SU-DHL-6 (cell line): ENCODE results near the gene RMP24.

Experiments
- H2AFZ ChIP-seq: fragments of 200-600 bp; sonication (generic); 2 replicates; pipeline ENCODE4 v1.6.1; 2014; ENCODE audit warnings: low read depth, mild to moderate bottlenecking, moderate library complexity, mixed read lengths, antibody characterized with exemption, low read length; ENCODE audit not compliant: severe bottlenecking
- H3F3A ChIP-seq: fragments of 200-600 bp; shearing (Covaris generic); 2 replicates; pipeline ENCODE4 v1.6.0; 2016; ENCODE audit warnings: antibody characterized with exemption, mild to moderate bottlenecking; ENCODE audit not compliant: insufficient read depth
- H3K27ac ChIP-seq: fragments of 200-600 bp; sonication (generic); 2 replicates; pipeline ENCODE4 v1.5.1; 2016; ENCODE audit warnings: low read depth, mild to moderate bottlenecking, low read length, moderate library complexity, mixed read lengths
- H3K27me3 ChIP-seq: fragments of 200-600 bp; sonication (generic), shearing (Covaris generic); 2 replicates; pipeline ENCODE4 v1.6.0; 2014; ENCODE audit warnings: mild to moderate bottlenecking, low read length
- H3K36me3 ChIP-seq: fragments of 200-600 bp; sonication (generic); 2 replicates; pipeline ENCODE4 v1.6.1; 2014; ENCODE audit warnings: mild to moderate bottlenecking, low read length, mixed read lengths
- H3K4me2 ChIP-seq: fragments of 300-600, 200-600 bp; shearing (Covaris generic), sonication (generic); 2 replicates; pipeline ENCODE4 v1.6.0; 2014; ENCODE audit warnings: low read length, low read depth, mild to moderate bottlenecking; ENCODE audit not compliant: poor library complexity, severe bottlenecking
- H3K4me3 ChIP-seq: fragments of 200-600 bp; sonication (generic); 2 replicates; pipeline ENCODE4 v1.5.1; 2014; ENCODE audit warnings: antibody characterized with exemption, low read length, mild to moderate bottlenecking, mixed read lengths; ENCODE audit not compliant: insufficient read depth, poor library complexity, severe bottlenecking
- H3K79me2 ChIP-seq: fragments of 200-600 bp; sonication (generic); 2 replicates; pipeline ENCODE4 v1.6.1; 2014; ENCODE audit warnings: mild to moderate bottlenecking, low read length, moderate library complexity; ENCODE audit not compliant: insufficient read depth
- H3K9ac ChIP-seq: fragments of 200-600 bp; sonication (generic); 2 replicates; pipeline ENCODE4 v1.7.0; 2014; ENCODE audit warnings: mild to moderate bottlenecking, low read length
- H3K9me2 ChIP-seq: fragments of 200-600 bp; sonication (generic); replicated peaks from 2 replicates; pipeline ENCODE4 v1.6.1; 2014; ENCODE audit warnings: low read length; ENCODE audit not compliant: insufficient read depth
- H3K9me3 ChIP-seq: fragments of 200-600 bp; sonication (generic); 2 replicates; pipeline ENCODE4 v1.6.1; 2014; ENCODE audit warnings: low read length, mixed read lengths; ENCODE audit not compliant: insufficient read depth
- H4K20me1 ChIP-seq: fragments of 200-600 bp; sonication (generic); 2 replicates; pipeline ENCODE4 v1.6.1; 2014; ENCODE audit warnings: low read depth, mild to moderate bottlenecking, antibody characterized with exemption, low read length, moderate library complexity, mixed read lengths
- CTCF ChIP-seq: fragments of 200-600 bp; sonication (generic); IDR thresholded peaks from one replicate; pipeline ENCODE4 v1.5.1; 2017; ENCODE audit warnings: antibody characterized with exemption, mild to moderate bottlenecking, low read length, moderate library complexity; ENCODE audit not compliant: insufficient read depth, poor library complexity, severe bottlenecking
- EZH2phosphoT487 ChIP-seq: fragments of 200-600 bp; sonication (generic), shearing (Covaris generic); conservative IDR thresholded peaks from 2 replicates; pipeline ENCODE4 v1.6.1; 2018; ENCODE audit warnings: mild to moderate bottlenecking, antibody characterized with exemption, low read length, moderate library complexity, mixed read lengths

RMP24 gene

GRCh38 chr18:35927430-35927829, 45.0 kb upstream of the RMP24 start:
- Histone ChIP-seq H3K36me3 (no peaks in the 10 kb centered on the region; the same call in 1 of the 2 replicates), H3K27ac (no peak overlapping the region), H4K20me1 (no peaks in the 10 kb centered on the region), H3K9ac (no peak overlapping the region), H3K27me3 (no peaks in the 10 kb centered on the region), H3K9me3 (no peaks in the 10 kb centered on the region), H3K4me3 (no peak overlapping the region), H3K79me2 (no peaks in the 10 kb centered on the region), H3K4me2 (no peak overlapping the region), H2AFZ (no peak overlapping the region), H3K9me2 (no peaks in the 10 kb centered on the region), H3F3A (no peaks in the 10 kb centered on the region)
- no peak for TF ChIP-seq CTCF
- no peak for TF ChIP-seq EZH2phosphoT487

- no peak overlapping the region for H3K4me3 ChIP-seq
- H3K9me3 ChIP-seq = no peaks in the 10 kb centered on the region
- H3K27ac ChIP-seq = no peak overlapping the region
- H3F3A ChIP-seq = no peaks in the 10 kb centered on the region
- H3K27me3 ChIP-seq = no peaks in the 10 kb centered on the region
- H3K4me2 ChIP-seq = no peak overlapping the region
- H4K20me1 ChIP-seq = no peaks in the 10 kb centered on the region
- H3K36me3 ChIP-seq = no peaks in the 10 kb centered on the region; the same call in 1 of the 2 replicates
- H3K79me2 ChIP-seq = no peaks in the 10 kb centered on the region
- no peaks in the 10 kb centered on the region for H3K9me2 ChIP-seq
- TF ChIP-seq CTCF = no peak
- TF ChIP-seq EZH2phosphoT487 = no peak
- H3K9ac ChIP-seq = no peak overlapping the region
- H2AFZ ChIP-seq = no peak overlapping the region
Observed at GRCh38 chr18:35933982-35934381, 38.5 kb upstream of the RMP24 start.

- H4K20me1 ChIP-seq = no peaks in the 10 kb centered on the region
- no peak for TF ChIP-seq CTCF
- no peak for TF ChIP-seq EZH2phosphoT487
- H3K4me3 ChIP-seq = no peak overlapping the region
Observed at GRCh38 chr18:35934891-35935290, 37.6 kb upstream of the RMP24 start.

GRCh38 chr18:35935805-35936204, 36.7 kb upstream of the RMP24 start:
- H3K4me3 ChIP-seq = no peak overlapping the region
- no peaks in the 10 kb centered on the region for H3K36me3 ChIP-seq
- no peak overlapping the region for H3K27ac ChIP-seq
- TF ChIP-seq EZH2phosphoT487 (no peak), CTCF (no peak)
- no peaks in the 10 kb centered on the region for H3K9me3 ChIP-seq
- no peak overlapping the region for H3K9ac ChIP-seq
- H3F3A ChIP-seq = no peaks in the 10 kb centered on the region
- H3K27me3 ChIP-seq = no peaks in the 10 kb centered on the region
- no peak overlapping the region for H3K4me2 ChIP-seq
- no peak overlapping the region for H2AFZ ChIP-seq
- no peaks in the 10 kb centered on the region for H4K20me1 ChIP-seq
- no peaks in the 10 kb centered on the region for H3K79me2 ChIP-seq
- H3K9me2 ChIP-seq = no peaks in the 10 kb centered on the region

More at GRCh38 chr18:35934891-35935290, 37.6 kb upstream of the RMP24 start:
- no peaks in the 10 kb centered on the region; the same call in 1 of the 2 replicates for H3K36me3 ChIP-seq
- no peaks in the 10 kb centered on the region for H3K79me2 ChIP-seq
- no peak overlapping the region for H3K27ac ChIP-seq
- H3K9ac ChIP-seq = no peak overlapping the region
- H3F3A ChIP-seq = no peaks in the 10 kb centered on the region
- H3K27me3 ChIP-seq = no peaks in the 10 kb centered on the region
- H3K4me2 ChIP-seq = no peak overlapping the region
- H3K9me2 ChIP-seq = no peaks in the 10 kb centered on the region
- no peaks in the 10 kb centered on the region for H3K9me3 ChIP-seq
- no peak overlapping the region for H2AFZ ChIP-seq
